Thyroid gland (tissue), 4 donors: ENCODE data around the gene GALNT15. TPM values are rescaled to one million over a fixed set of nuclear protein-coding genes. Genes with fewer than 3 reads are reported as not detected.

Source experiments
- DNase-seq, 2 donors: peaks; one replicate each; pipeline ENCODE4 v3.0.0-alpha.2; 2019
- H3K27ac ChIP-seq, 3 donors: fragments of 200-600 bp; sonication (generic); 1 replicate in 2 of 3; 2 replicates in 1 of 3; pipeline ENCODE4 v1.5.1; 2016 to 2019; ENCODE audit warnings: mild to moderate bottlenecking in 1 of 3, moderate library complexity in 1 of 3
- H3K27me3 ChIP-seq: fragments of 200-600 bp; sonication (generic); one replicate; pipeline ENCODE4 v1.5.1; 2019
- H3K36me3 ChIP-seq, 2 donors: fragments of 200-600 bp; sonication (generic); one replicate each; pipeline ENCODE4 v1.5.1; 2016 to 2019
- H3K4me1 ChIP-seq, 2 donors: fragments of 200-600 bp; sonication (generic); one replicate each; pipeline ENCODE4 v1.5.1; 2017 to 2019
- H3K4me3 ChIP-seq, 3 donors: fragments of 200-600 bp; sonication (generic); replicated peaks in 1 of 3; 1 replicate in 2 of 3; 2 replicates in 1 of 3; pipeline ENCODE4 v1.5.1; 2016; ENCODE audit warnings: mild to moderate bottlenecking in 1 of 3
- H3K9me3 ChIP-seq: fragments of 200-600 bp; sonication (generic); one replicate; pipeline ENCODE4 v1.5.1; 2017
- CTCF ChIP-seq, 6 experiments: fragments of 200-600 bp in 3 of 6; fragments of 450-650 bp in 3 of 6; sonication (generic) in 3 of 6; IDR thresholded peaks; one replicate each; pipeline ENCODE4 v1.5.1; 2016 to 2019; ENCODE audit warnings: antibody characterized with exemption in 6 of 6, mild to moderate bottlenecking in 2 of 6, inconsistent platforms in 1 of 6, moderate library complexity in 1 of 6
- POLR2A ChIP-seq, 2 donors: fragments of 450-650 bp; IDR thresholded peaks; one replicate each; pipeline ENCODE4 v1.6.1; 2017; ENCODE audit warnings: antibody characterized with exemption in 2 of 2, mild to moderate bottlenecking in 2 of 2, moderate library complexity in 1 of 2
- WGBS, 2 donors: methylation state at CpG; one replicate each; pipeline ENCODE4 v1.1.5; 2017; 5-methylcytosine and 5-hydroxymethylcytosine counted together
- intact Hi-C: fragments of 100-400 bp; cut with DNase I; formaldehyde crosslinking; loops from one replicate; pipeline ENCODE4 v1.15.1; 2023
- total RNA-seq, 4 donors: library from RNA; depleted of rRNA; stranded (reverse); fragments of >200 nt; gene quantifications; one replicate each; pipeline ENCODE4 v1.2.3, GENCODE V29; 2016

The GALNT15 gene
- total RNA-seq, 4 donors from 2014 or later, result 21.3 to 226 (median 49.4) TPM

- WGBS, 2 donors, result 98 to 100% methylated on average over 2 of the region's 2 CpGs
- Histone ChIP-seq H3K4me3 (no peak overlapping the region), H3K4me1 (peaks cover 10 to 14% of the 10 kb centered on the region in 2 donors), H3K9me3 (no peaks in the 10 kb centered on the region), H3K36me3 (no peaks in the 10 kb centered on the region), H3K27ac (no peak overlapping the region), H3K27me3 (no peaks in the 10 kb centered on the region)
- intact Hi-C loops, result no loop called here
- DNase-seq, result no peak
- TF ChIP-seq POLR2A (IDR thresholded peaks at IDR 0.05), result no peak
Observed at GRCh38 chr3:16145176-16145575, 29.3 kb upstream of the GALNT15 start.

- no peak for DNase-seq
- H3K27me3 ChIP-seq, result no peaks in the 10 kb centered on the region
- H3K36me3 ChIP-seq, result no peaks in the 10 kb centered on the region
- no peak overlapping the region for H3K4me3 ChIP-seq
- H3K4me1 ChIP-seq, result peaks cover under 1 to 5% of the 10 kb centered on the region in 2 donors
- TF ChIP-seq CTCF (IDR thresholded peaks at IDR 0.05) (no peak), POLR2A (IDR thresholded peaks at IDR 0.05) (no peak)
- 93 to 97% methylated on average over 2 of the region's 2 CpGs for whole genome bisulfite sequencing, 2 donors
- H3K9me3 ChIP-seq, result no peaks in the 10 kb centered on the region
- intact Hi-C loops, result no loop called here
- no peak overlapping the region for H3K27ac ChIP-seq
Observed at GRCh38 chr3:16146015-16146730, 28.3 kb upstream of the GALNT15 start.

- TF ChIP-seq POLR2A (IDR thresholded peaks at IDR 0.05), result no peak
- TF ChIP-seq CTCF (IDR thresholded peaks at IDR 0.05), result no peak
- intact Hi-C loops, result no loop called here
- DNase-seq, result no peak
- H3K4me3 ChIP-seq, result no peak overlapping the region
- H3K27ac ChIP-seq, result no peak overlapping the region
- 81 to 100% methylated on average over 2 of the region's 2 CpGs for WGBS, 2 donors
- H3K4me1 ChIP-seq, result peaks cover 0 to 5% of the 10 kb centered on the region in 2 donors
- no peaks in the 10 kb centered on the region for H3K36me3 ChIP-seq
- no peaks in the 10 kb centered on the region for H3K9me3 ChIP-seq
- no peaks in the 10 kb centered on the region for H3K27me3 ChIP-seq
Observed at GRCh38 chr3:16147220-16147994, 27.1 kb upstream of the GALNT15 start.

GRCh38 chr3:16148213-16148612, 26.3 kb upstream of the GALNT15 start:
- H3K4me3 ChIP-seq, result no peak overlapping the region
- H3K27me3 ChIP-seq, result no peaks in the 10 kb centered on the region
- no peak for DNase-seq
- WGBS, 2 donors, result 82 to 86% methylated on average over 6 of the region's 6 CpGs
- intact Hi-C loops, result no loop called here
- H3K27ac ChIP-seq, result peak overlapping the region in 2 of 3 donors; percentile 30 to 32
- H3K4me1 ChIP-seq, result peaks cover 0 to 5% of the 10 kb centered on the region in 2 donors
- no peaks in the 10 kb centered on the region for H3K9me3 ChIP-seq
- no peaks in the 10 kb centered on the region for H3K36me3 ChIP-seq
- no peak for TF ChIP-seq CTCF (IDR thresholded peaks at IDR 0.05)
- TF ChIP-seq POLR2A (IDR thresholded peaks at IDR 0.05), result no peak

- intact Hi-C loops, result no loop called here
- TF ChIP-seq CTCF (IDR thresholded peaks at IDR 0.05), result no peak
- no peak for TF ChIP-seq POLR2A (IDR thresholded peaks at IDR 0.05)
- Histone ChIP-seq H3K27me3 (no peaks in the 10 kb centered on the region), H3K4me1 (peaks cover 0 to 5% of the 10 kb centered on the region in 2 donors), H3K27ac (peak overlapping the region in 2 of 3 donors; percentile 51 to 56), H3K4me3 (no peak overlapping the region), H3K9me3 (no peaks in the 10 kb centered on the region), H3K36me3 (no peaks in the 10 kb centered on the region)
- peak; percentile 13 to 31 for DNase-seq
- 27 to 29% methylated on average over 4 of the region's 4 CpGs for WGBS, 2 donors
Observed at GRCh38 chr3:16148783-16149182, 25.7 kb upstream of the GALNT15 start.
